Neuronal stem cell (in vitro differentiated cells): Measurements from ENCODE around the gene TMCC3.
A peak's percentile ranks its signal among the peaks of the same experiment; 100 is the strongest.

Source experiments
- DNase-seq: peaks from one replicate; pipeline ENCODE4 v3.0.0-alpha.2; 2013; ENCODE audit warnings: low spot score
- H2AFZ ChIP-seq: one replicate; pipeline ENCODE4 v1.6.1; 2013; ENCODE audit warnings: mild to moderate bottlenecking, low read length, inconsistent platforms
- H2AK5ac ChIP-seq: 2 replicates; pipeline ENCODE4 v1.6.1; 2013; ENCODE audit warnings: low read depth, mild to moderate bottlenecking, inconsistent platforms, low read length, moderate library complexity, mixed read lengths
- H2BK120ac ChIP-seq: 2 replicates; pipeline ENCODE4 v1.6.1; 2013; ENCODE audit warnings: low read depth, mild to moderate bottlenecking, inconsistent platforms, low read length, moderate library complexity, mixed read lengths
- H2BK12ac ChIP-seq: one replicate; pipeline ENCODE4 v1.6.1; 2013; ENCODE audit warnings: low read length, inconsistent platforms
- H2BK15ac ChIP-seq: 2 replicates; pipeline ENCODE4 v1.6.1; 2013; ENCODE audit warnings: mild to moderate bottlenecking, low read length, inconsistent platforms, mixed read lengths
- H2BK5ac ChIP-seq: one replicate; pipeline ENCODE4 v1.6.1; 2013; ENCODE audit warnings: inconsistent platforms, mild to moderate bottlenecking, low read length, moderate library complexity
- H3K14ac ChIP-seq: one replicate; pipeline ENCODE4 v1.6.1; 2013; ENCODE audit warnings: low read length, inconsistent platforms
- H3K18ac ChIP-seq: 2 replicates; pipeline ENCODE4 v1.6.1; 2013; ENCODE audit warnings: low read length, inconsistent platforms
- H3K23ac ChIP-seq: 2 replicates; pipeline ENCODE4 v1.6.1; 2013; ENCODE audit warnings: low read depth, mild to moderate bottlenecking, mixed read lengths, low read length, inconsistent platforms; ENCODE audit not compliant: poor library complexity
- H3K27ac ChIP-seq: replicated peaks from 3 replicates; pipeline ENCODE4 v1.5.1; 2013; ENCODE audit warnings: low read length, inconsistent platforms
- H3K27me3 ChIP-seq, 3 experiments: 2 replicates each; pipeline ENCODE4 v1.6.1; 2013; ENCODE audit warnings: low read length in 3 of 3, mild to moderate bottlenecking in 2 of 3, inconsistent platforms in 1 of 3, low read depth in 1 of 3, mixed read lengths in 1 of 3, moderate library complexity in 1 of 3; ENCODE audit not compliant: control insufficient read depth in 3 of 3, insufficient read depth in 3 of 3
- H3K36me3 ChIP-seq, 2 donors: replicated peaks in 1 of 2; 2 replicates each; pipeline ENCODE4 v1.6.1; 2013; ENCODE audit warnings: low read length in 2 of 2; ENCODE audit not compliant: control insufficient read depth in 2 of 2, insufficient read depth in 2 of 2
- H3K4ac ChIP-seq: 2 replicates; pipeline ENCODE4 v1.6.1; 2013; ENCODE audit warnings: inconsistent platforms, mild to moderate bottlenecking, low read length, moderate library complexity
- H3K4me1 ChIP-seq, 2 donors: 1 replicate in 1 of 2; 2 replicates in 1 of 2; pipeline ENCODE4 v1.6.1; 2013; ENCODE audit warnings: low read length in 2 of 2, low read depth in 1 of 2; ENCODE audit not compliant: control insufficient read depth in 2 of 2, insufficient read depth in 1 of 2
- H3K4me2 ChIP-seq: one replicate; pipeline ENCODE4 v1.6.1; 2013; ENCODE audit warnings: mild to moderate bottlenecking, low read length, inconsistent platforms; ENCODE audit not compliant: insufficient read depth, poor library complexity, severe bottlenecking
- H3K4me3 ChIP-seq, 2 donors: 2 replicates each; pipeline ENCODE4 v1.5.1; 2013; ENCODE audit warnings: low read length in 2 of 2, mild to moderate bottlenecking in 2 of 2, inconsistent platforms in 1 of 2, moderate library complexity in 1 of 2
- H3K79me1 ChIP-seq: one replicate; pipeline ENCODE4 v1.6.1; 2013; ENCODE audit warnings: low read depth, mild to moderate bottlenecking, inconsistent platforms, low read length, moderate library complexity
- H3K9ac ChIP-seq: one replicate; pipeline ENCODE4 v1.6.1; 2013; ENCODE audit warnings: mild to moderate bottlenecking, low read depth, low read length, inconsistent platforms; ENCODE audit not compliant: poor library complexity
- H3K9me3 ChIP-seq, 2 donors: replicated peaks in 1 of 2; 2 replicates each; pipeline versions ENCODE3 to v1.6.1; 2013; ENCODE audit warnings: low read length in 2 of 2, mild to moderate bottlenecking in 2 of 2, inconsistent platforms in 1 of 2, low read depth in 1 of 2, mixed read lengths in 1 of 2, moderate library complexity in 1 of 2; ENCODE audit not compliant: control insufficient read depth in 2 of 2, insufficient read depth in 1 of 2
- H4K8ac ChIP-seq: one replicate; pipeline ENCODE4 v1.6.1; 2013; ENCODE audit warnings: low read depth, mild to moderate bottlenecking, inconsistent platforms, low read length, moderate library complexity
- H4K91ac ChIP-seq: one replicate; pipeline ENCODE4 v1.6.1; 2013; ENCODE audit warnings: low read length, low read depth, mild to moderate bottlenecking, inconsistent platforms; ENCODE audit not compliant: poor library complexity
- WGBS, 2 donors: extraction: QIAGEN DNeasy Blood & Tissue Kit; methylation state at CpG; one replicate each; pipeline ENCODE4 v1.1.7; 2013; ENCODE audit warnings: missing lambda C conversion rate in 2 of 2, mixed read lengths in 1 of 2; ENCODE audit not compliant: insufficient read length in 2 of 2, insufficient replicate concordance in 1 of 2; ENCODE audit errors: extremely low coverage in 2 of 2; 5-methylcytosine and 5-hydroxymethylcytosine counted together

TMCC3 gene

DNA sequence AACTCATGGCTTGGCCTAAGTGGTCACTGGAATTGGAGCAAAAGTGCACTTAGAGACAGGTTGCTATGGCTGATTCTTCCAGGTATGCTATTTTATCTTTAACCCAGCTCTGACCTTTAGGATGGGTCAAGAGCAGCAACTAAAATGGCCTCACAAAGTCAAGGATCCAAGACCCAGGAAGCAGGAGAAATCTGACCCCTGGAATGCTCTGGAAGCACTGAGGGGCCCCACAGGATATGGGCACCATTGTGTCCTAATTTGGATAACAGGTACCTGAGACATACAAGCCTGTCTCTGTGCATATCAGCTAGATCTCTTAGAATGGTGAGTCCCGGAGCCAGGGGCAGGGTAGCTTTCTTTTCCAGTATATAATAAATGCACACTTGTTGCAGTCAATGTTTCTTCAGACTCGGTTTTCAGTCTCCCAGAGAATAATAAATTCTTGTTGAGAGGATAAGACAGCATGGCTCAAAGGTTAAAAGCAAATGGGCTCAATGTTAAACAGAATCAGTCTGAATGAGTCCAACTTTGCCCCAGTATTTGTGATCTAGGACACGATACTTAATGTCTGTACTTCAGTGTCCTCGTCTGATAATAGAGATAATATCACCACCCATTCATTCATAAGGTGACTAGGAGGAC, 29.3 kb upstream of the TMCC3 start:
- H3K27me3 ChIP-seq = peaks cover 0 to 4% (median 0%) of the 10 kb centered on the region in 3 experiments
- H2AK5ac ChIP-seq = no peak overlapping the region
- no peak overlapping the region for H3K4me2 ChIP-seq
- WGBS, 2 donors = no CpG with 5 or more reads among the region's 4 CpGs
- H2BK120ac ChIP-seq = no peak overlapping the region
- no peak overlapping the region for H2AFZ ChIP-seq
- H3K4ac ChIP-seq = no peak overlapping the region
- H3K9me3 ChIP-seq = no peaks in the 10 kb centered on the region
- H3K4me3 ChIP-seq = no peak overlapping the region
- H4K8ac ChIP-seq = no peak overlapping the region
- H2BK5ac ChIP-seq = no peak overlapping the region
- no peak overlapping the region for H3K9ac ChIP-seq
- no peak overlapping the region for H3K14ac ChIP-seq
- H2BK15ac ChIP-seq = no peak overlapping the region
- H4K91ac ChIP-seq = no peak overlapping the region
- no peaks in the 10 kb centered on the region for H3K4me1 ChIP-seq
- no peak overlapping the region for H3K18ac ChIP-seq
- no peak for DNase-seq
- no peaks in the 10 kb centered on the region for H3K36me3 ChIP-seq
- H3K23ac ChIP-seq = no peak overlapping the region
- H3K79me1 ChIP-seq = no peaks in the 10 kb centered on the region
- H2BK12ac ChIP-seq = no peak overlapping the region
- H3K27ac ChIP-seq = no peak overlapping the region

DNA sequence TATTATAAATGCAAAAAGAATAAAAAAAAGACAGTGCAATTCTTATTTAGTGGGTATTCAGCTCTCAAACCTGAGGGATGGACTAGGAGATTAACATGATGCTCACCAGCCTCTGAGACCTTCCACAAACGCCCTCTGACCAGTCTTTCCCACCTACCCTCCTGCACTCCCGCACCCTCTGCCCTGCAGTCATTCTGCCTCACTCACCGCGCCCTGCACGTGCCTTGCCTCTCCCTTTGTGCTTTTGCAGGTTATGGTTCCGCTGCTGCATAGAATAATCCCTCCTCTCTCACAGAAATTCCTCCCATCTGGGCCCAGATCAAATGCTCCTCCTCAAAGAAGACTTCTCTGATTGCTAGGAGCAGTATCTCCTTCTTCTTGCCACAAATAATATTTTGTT, 28.5 kb upstream of the TMCC3 start:
- Histone ChIP-seq H3K79me1 (no peaks in the 10 kb centered on the region), H3K18ac (no peak overlapping the region), H2AK5ac (no peak overlapping the region), H3K27ac (no peak overlapping the region), H2BK5ac (no peak overlapping the region), H3K4me3 (no peak overlapping the region), H2BK12ac (no peak overlapping the region), H4K91ac (no peak overlapping the region), H3K23ac (no peak overlapping the region), H3K4me2 (no peak overlapping the region), H2BK120ac (no peak overlapping the region), H3K4me1 (no peaks in the 10 kb centered on the region), H3K14ac (peak overlapping the region; percentile 42), H3K9ac (no peak overlapping the region), H4K8ac (no peak overlapping the region), H3K4ac (no peak overlapping the region), H3K9me3 (no peaks in the 10 kb centered on the region), H3K27me3 (peaks cover 0 to 4% (median 0%) of the 10 kb centered on the region in 3 experiments), H3K36me3 (no peaks in the 10 kb centered on the region), H2AFZ (no peak overlapping the region), H2BK15ac (no peak overlapping the region)
- DNase-seq = no peak
- no CpG with 5 or more reads among the region's 6 CpGs for WGBS, 2 donors

DNA sequence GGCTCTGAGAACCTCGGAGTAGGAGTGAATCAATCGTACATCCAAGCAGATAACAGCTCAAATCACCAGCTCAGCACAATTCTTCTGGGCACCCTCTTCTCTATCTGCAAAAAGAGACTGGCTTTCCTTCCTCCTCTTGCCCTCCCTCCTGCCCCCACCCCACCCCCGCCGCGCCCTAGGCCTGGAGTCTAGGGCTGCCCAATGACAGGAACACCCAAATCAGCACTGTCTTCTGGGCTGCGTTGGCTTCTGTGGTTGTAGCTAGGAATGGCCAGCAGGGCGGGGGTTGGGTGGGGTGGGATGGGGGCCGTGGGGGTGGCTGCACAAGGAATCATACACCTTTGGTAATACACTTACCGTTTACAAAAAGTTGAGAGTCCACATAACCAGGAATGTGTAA, 28.0 kb upstream of the TMCC3 start:
- Histone ChIP-seq H4K91ac (no peak overlapping the region), H3K14ac (no peak overlapping the region), H3K36me3 (no peaks in the 10 kb centered on the region), H3K9ac (no peak overlapping the region), H3K4me1 (no peaks in the 10 kb centered on the region), H3K27ac (no peak overlapping the region), H2BK15ac (no peak overlapping the region), H3K79me1 (no peaks in the 10 kb centered on the region), H2BK120ac (no peak overlapping the region), H2AK5ac (no peak overlapping the region), H3K18ac (no peak overlapping the region), H3K23ac (no peak overlapping the region), H4K8ac (no peak overlapping the region), H2AFZ (no peak overlapping the region), H3K4ac (no peak overlapping the region), H2BK5ac (no peak overlapping the region), H3K4me2 (no peak overlapping the region), H2BK12ac (no peak overlapping the region), H3K4me3 (no peak overlapping the region), H3K9me3 (no peaks in the 10 kb centered on the region), H3K27me3 (peaks cover 0 to 4% (median 0%) of the 10 kb centered on the region in 3 experiments)
- WGBS, 2 donors = no CpG with 5 or more reads among the region's 9 CpGs
- DNase-seq = no peak

DNA sequence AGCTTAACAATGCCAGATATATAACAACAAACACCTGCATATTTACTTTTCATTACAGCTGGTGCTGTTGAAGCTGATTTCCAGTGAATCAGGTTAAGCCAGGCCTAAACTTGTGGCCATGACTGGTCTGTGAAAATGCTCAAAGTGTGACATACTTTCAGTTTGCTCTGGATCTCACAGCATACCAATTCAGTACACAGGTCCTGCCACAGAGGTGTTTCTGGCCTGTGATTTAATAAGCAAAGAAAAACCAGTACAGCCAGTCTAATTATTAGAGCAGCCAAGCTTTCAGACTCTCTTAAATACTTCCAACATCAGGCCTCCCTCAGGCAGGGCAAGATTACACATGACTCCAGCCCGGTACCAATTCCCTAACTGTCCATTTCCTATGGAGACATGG, 27.4 kb upstream of the TMCC3 start:
- no peak overlapping the region for H3K27ac ChIP-seq

More for the DNA sequence above, 27.4 kb upstream of the TMCC3 start:
- Histone ChIP-seq H3K18ac (no peak overlapping the region), H3K4me1 (no peaks in the 10 kb centered on the region), H2AK5ac (no peak overlapping the region), H3K9me3 (no peaks in the 10 kb centered on the region), H3K36me3 (no peaks in the 10 kb centered on the region), H2BK12ac (no peak overlapping the region), H4K91ac (no peak overlapping the region), H3K9ac (no peak overlapping the region), H3K4me3 (no peak overlapping the region), H3K4me2 (no peak overlapping the region), H3K4ac (no peak overlapping the region), H2BK120ac (no peak overlapping the region), H3K27me3 (peaks cover 0 to 4% (median 0%) of the 10 kb centered on the region in 3 experiments), H2BK15ac (no peak overlapping the region), H3K23ac (no peak overlapping the region), H3K14ac (no peak overlapping the region), H3K79me1 (no peaks in the 10 kb centered on the region), H2AFZ (no peak overlapping the region), H4K8ac (no peak overlapping the region), H2BK5ac (no peak overlapping the region)
- no CpG with 5 or more reads among the region's 1 CpG for WGBS, 2 donors
- no peak for DNase-seq
